NCI-H1105 (cell line): ENCODE measurements around the gene STK32B.

ENCODE experiments used
- DNase-seq: peaks from one replicate; lab custom pipeline; 2025; lab: John Stamatoyannopoulos, UW

Gene STK32B

DNA sequence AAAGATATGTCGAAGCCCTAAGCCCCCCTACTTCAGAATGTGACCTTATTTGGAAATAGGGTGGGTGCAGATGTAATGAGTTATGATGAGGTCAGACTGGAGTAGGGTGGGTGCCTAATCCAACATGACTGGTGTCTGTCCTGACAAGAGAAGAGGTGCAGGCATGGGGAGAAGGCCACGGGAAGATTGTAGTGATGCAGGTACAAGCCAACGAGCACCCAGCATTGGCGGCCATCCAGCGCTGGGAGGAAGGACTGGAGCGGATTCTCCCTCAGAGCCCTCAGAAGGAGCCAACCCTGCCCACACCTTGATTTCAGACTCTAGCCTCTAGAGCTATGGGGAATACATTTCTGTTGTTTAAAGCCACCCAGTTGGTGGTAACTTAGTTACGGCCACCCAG is 419.9 kb downstream of the STK32B start:
- no peak for DNase-seq

DNA sequence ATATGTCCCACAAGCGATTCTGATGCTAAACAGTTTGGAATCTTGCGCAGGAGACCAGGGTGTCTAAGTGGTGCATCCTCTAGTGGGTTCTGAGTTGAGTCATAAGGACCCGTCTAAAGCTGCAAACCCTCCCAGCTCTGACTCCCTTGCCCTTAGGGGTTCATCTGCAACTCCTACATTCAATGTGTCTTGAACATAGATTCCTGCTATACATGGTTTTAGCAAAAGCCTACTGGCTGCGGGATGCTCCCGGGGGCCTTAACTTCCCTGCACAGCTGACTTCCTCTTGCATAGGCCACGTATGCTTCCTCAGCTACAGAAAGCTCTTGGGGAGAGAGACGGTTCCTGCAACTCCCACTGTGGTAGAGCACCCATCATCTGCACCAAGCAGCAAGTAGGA is 420.4 kb downstream of the STK32B start:
- no peak for DNase-seq

DNA sequence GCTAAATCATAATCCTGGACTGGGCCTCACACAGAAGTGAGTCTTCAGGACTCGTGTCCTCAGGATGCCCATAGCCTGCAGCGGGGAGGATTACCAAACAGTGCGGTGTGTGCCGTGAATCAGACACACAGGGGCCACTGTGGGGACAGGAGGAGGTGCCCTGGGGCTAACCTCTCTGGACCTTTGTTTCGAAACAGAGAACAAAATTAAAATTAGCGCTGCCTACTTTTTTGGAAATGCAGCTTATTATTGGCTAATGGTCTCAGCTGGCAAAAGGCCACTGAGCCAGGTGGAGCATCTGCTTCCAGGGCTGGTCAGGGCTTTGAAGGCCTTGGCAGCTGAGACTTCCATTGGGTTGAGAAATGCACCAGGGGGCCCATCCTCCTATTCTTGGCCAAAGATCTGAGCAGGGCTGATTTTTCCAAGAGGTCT is 420.9 kb downstream of the STK32B start:
- DNase-seq: no peak

DNA sequence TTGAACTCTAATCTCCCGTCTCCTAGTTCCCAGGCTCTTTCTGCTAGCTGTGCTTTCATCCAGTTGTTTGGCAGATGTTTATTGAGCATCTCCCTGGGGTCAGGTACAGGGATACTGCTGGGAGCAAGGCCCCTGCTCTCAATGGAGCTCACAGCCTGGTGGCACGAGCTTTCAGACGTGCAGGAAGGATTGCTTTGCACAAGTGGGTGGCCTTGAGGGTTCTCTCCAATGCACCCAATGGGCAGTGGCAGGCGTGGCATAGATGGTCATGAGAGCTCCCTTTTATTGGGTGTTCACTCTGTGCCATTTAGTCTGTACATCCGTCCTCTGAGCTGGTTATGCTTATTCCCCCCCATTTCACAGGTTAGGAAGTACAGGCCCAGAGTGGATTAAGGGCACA is 421.8 kb downstream of the STK32B start:
- no peak for DNase-seq

DNA sequence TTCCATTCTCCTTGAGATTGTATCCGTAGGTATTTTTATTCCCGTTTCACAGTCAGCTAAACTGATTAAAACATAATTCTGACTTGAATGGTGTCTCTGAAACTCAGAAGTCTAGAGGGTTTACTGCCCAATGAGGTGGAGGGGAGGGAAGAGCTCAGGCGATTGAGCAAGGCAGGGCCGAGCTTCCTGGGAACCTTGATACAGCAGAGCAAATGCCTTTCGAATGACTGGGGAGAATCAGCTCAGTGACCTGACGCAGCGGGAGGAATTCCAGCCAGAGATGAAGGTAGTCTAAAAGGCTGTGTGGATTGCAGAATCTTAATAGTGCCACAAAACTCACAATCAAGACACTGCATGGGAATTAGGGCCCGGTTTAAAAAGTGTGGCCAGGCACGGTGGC is 423.5 kb downstream of the STK32B start:
- DNase-seq: no peak

DNA sequence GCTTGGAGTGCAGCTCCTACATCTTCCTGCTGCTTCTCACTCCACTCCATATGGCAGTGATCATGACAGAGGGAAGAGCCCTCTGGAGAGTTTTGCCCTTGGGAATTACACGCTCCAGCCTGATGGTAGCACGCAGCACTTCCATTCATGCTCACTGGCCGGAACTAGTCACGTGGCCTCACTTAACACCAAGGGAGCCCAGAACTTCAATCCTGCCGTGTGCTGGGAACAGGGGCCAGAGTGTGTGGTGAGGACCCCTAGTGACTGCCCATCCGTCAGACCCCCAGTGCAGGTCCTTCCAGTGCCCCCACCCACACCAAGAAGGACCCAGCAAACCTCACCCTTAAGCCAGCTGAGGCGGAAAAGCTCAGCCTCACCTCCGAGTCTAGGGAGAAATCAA is 426.3 kb downstream of the STK32B start:
- no peak for DNase-seq

DNA sequence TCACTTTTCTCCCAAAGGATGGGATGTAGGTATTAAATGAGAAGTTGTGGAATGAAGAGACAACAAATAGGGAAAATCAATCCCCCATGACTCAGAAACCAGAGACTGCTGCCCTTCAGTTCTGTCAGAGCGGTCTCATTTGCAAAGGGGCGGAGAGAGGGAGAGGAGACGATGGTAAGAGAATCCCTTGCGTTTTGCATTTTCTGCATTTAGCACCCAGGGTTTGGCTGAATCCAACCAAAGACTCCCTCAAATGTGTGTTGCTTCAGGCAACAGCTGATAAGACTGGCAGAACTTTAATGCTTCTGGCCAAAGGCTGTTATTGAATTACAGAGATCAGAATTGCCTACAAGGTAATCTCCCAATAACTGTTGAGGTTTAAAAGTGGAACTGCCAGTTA is 426.9 kb downstream of the STK32B start:
- no peak for DNase-seq

DNA sequence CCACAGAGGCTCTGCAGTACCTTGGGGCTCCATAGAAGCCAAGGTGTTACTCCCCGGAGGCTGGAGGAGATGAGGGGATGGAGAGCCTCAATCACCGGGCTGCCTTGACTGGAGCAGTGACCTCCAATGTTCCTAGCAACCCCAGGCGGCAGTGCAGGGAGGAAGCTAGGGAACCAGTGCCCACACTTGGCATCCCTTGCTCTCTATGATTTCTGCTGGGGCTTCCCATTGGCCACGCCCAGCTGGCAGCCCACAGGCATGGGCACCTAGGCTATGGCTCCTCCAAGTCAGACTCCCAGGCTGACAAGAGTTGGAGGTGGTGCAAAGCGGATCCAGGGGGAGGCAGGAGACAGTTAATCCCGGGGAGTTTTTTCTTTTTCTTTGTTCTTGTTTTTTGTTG is 427.4 kb downstream of the STK32B start:
- no peak for DNase-seq

DNA sequence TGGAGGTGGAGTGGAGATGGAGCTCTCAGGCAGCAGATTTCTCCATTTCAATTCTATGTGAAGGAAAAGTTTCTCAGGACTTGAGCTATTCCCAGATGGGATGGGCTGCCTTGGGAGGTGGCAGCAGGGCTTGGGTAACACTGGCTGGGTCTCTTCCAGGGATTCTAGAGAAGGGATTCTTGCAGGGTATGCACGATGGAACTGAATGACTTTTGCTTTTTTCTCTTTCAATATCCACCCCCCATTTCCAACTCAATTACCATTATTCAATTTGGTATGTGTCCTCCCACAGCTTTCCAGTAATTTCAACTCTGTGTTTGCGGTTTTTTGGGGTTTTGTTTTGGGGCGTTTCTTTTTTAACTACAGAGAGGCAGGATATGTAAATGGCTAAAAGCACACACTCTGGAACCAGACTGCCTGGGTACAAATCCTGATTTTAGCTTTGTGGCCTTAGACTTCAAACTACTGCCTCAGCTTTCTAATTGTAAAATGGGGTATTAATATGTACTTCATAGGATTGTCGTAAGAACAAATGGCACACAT is 428.3 kb downstream of the STK32B start:
- no peak for DNase-seq

DNA sequence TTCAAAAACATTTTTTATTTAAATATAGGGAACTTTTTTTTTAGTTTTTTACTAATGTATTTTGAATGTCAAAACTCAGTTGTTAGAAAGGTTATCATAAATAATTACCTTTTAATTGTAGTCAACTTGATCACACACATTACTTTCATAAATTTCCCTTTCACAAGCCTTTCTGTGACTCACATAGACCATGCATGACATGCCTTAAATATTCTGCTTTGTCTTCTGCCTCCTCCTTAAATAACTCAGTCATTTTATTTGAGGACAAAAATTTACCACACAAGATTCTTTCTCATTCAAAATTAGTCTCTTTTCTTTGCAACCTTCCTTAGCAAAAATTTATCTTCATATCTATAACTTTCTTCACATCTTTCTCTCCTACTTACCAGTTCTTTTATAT is 437.1 kb downstream of the STK32B start:
- no peak for DNase-seq

DNA sequence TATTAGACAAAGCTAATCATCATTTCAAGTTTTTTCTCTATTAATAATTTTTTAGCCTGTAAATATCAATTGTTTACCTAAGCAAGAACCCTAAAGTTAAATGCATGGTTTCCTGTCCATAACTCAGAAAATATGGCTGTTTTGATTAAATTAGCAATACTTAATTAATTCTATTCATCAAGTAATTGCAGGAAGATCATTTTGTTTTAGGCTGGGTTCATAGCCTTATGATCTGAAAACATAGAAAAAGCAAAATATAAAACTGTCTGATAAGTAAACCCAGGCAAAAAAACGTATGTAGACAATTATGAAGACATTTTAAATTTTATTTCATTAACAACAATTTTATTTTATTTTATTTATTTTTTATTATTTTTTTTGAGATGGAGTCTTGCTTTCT is 438.0 kb downstream of the STK32B start:
- no peak for DNase-seq

DNA sequence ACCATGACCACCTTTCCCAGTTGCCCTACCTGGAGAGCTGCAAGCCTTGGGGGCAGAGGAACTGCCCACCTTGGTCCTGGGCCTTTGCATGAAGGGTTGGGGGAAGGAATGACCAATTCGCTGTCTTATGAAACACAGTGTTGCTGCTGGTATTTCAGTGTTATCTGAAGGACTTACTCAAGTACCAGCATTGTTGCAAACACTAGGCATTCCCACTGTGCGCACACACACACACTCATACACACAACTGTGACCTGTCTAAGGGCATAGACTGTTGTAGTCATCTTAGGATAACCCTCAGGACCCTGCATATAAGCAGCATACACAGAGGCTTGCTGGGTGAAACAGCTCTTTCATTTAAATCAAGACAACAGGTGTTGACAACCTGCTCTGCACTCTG is 446.2 kb downstream of the STK32B start:
- DNase-seq: no peak

DNA sequence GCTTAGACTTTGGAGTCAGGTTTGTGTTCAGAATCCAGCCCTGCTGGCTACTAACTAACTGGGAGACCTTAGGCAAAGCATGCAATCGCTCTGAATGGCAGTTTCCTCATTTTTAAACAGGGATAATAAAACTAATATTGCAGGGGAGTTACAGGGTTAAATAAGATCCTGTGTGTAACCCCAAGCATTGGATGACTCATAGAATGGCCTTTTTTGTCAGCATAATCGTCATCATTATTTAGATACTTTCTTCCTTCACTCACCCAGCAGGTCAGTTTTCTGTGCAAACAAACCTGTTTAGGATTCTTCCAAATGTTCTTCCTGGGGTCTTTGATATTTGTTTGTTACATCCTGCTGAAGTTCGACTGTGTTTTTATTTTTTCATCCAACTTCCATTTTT is 448.9 kb downstream of the STK32B start:
- DNase-seq: no peak

DNA sequence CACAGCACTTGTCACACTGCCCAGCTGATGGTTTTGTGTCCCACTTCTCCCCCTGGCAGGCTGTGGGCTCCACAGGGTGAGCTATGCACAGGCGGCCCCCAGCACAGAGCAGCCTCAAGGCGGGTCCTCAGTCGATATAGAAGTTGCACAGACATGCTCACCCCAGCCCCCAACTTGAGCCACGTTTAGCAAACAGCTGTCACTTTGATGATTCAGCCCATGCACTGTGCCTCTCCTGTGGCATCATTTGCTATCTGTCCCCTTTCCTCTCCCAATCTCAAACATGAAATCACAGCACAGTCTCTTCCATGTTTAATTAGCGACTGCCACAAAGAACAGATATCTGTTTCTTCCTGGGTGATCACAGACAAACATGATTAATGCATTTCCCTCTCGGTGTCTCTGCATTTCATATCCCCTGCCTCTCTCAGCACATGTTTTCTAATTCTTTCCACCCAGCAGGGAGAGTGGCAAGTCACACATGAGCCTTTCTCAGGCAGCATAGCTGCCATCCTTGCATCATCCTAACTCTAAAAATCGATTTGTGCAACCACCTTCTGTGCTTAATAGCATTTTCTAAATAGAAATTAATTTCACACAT is 452.2 kb downstream of the STK32B start:
- no peak for DNase-seq

DNA sequence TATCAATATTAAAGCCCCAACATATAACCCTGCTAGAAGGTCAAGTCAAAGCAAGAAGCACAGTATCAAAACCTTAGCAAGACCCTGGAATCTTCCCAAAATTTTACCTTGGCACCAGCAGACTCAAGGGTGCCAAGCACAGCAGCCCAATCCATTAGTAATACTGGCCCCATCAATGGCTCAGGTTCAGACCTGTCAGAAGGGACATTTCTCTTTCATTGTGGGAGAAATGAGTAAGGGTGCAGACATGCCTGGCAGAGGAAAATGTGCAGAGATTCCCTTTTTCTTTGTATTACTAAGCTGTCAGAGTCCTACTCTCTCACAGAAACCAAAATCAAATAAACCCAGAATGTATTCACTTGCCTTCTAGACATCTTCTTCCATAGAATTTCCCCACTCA is 453.2 kb downstream of the STK32B start:
- no peak for DNase-seq

DNA sequence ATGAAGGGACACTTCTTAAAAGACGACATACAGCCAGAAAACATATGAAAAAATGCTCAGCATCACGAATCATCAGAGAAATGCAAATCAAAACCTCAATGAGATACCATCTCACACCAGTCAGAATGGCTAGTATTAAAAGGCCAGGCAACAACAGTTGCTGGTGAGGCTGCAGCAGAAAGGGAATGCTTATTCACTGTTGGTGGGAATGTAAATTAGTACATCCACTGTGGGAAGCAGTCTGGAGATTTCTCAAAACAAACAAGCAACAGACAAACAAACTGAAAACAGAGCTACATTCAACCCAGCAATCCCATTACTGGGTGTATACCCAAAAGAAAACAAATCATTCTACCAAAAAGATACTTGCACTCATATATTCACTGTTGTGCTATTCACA is 459.2 kb downstream of the STK32B start:
- no peak for DNase-seq

DNA sequence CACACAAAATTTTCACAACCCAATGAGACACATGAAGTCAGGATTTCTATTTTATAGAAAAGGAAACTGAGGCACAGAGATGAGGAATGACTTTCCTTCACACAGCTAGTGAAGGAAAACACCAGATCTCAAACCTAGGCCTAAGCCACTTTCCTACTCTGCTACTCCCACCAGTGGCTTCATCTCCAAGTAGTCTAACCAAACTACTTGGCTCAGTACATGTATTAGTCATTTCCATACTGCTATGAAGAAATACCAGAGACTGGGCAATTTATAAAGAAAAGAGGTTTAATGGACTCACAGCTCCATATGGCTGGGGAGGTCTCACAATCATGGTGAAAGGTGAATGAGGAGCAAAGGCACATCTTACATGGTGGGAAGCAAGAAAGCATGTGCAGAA is 460.5 kb downstream of the STK32B start:
- DNase-seq: no peak

DNA sequence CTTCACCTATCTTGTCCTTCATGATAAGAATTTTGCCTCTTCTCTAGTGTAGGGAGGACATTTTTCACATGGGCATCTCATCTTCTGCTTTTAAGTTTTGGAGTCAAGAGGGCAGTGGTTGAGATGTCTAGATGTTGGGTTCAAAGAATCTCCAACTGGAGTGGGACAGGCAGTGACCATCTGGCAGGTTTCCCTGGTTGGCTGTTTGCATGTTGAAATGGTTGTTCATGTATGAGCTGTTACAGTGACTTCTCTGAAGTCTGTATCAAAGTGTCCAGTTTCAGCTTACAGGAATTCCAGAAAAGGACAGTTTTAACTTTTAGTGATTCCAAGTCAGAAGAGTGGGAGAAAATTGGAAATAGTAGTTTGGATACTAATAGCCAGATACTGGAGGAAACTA is 464.4 kb downstream of the STK32B start:
- DNase-seq: no peak

DNA sequence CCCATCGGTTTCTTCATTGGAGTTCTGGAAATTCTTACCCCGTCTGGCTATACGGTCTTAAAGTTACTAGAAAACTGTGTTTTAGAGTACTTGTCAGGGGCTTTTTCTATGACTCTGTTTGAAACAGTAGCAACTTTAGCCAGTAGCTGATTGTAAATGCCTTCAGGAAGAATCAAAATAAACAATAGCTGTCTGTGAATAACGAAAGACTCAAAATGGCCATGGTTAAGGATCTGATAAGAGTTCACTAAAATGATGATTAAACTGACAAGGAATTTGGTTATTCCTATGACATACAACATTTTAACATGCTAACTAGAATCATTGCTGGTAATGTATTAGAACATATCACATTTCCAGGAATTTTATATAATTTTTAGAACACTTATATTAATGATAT is 466.1 kb downstream of the STK32B start:
- no peak for DNase-seq

DNA sequence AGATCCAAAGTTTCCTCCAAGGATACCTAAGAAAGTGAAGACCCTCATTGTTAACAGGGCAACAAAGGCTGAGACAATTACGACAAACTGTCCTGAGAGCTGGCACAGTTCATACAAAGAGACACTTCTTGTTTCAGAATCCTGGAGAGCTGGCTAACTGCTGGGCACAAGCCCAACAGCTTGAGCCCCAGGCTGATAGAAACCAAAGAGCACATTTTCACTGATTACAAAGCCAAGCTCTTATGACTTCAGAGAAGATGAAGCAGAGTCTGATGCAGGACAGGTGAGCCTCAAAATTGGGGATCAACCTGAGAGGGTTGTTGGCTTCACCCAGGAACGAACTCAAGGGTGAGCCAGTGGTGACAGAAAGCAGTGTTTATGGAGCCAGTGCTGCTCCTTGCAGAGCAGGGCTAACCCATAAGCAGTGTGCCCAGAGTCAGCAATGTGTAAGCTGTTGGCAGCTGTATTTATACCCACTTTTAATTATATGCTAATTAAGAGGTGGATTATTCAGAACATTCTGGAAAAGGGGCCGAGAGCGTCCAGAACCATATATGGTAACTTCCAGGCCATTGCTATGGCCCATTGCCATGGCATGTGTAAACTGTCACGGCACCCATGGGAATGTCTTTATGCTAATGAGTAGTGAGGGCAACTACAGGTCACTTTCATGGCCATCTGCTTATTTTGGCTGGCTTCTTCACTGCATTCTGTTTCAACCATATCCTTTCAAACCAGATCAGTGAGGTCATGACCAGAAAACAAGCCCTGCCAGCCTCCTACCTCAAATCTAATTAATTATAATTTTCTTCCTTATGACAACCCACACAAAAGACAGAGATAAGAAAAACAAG is 473.4 kb downstream of the STK32B start:
- DNase-seq: no peak

DNA sequence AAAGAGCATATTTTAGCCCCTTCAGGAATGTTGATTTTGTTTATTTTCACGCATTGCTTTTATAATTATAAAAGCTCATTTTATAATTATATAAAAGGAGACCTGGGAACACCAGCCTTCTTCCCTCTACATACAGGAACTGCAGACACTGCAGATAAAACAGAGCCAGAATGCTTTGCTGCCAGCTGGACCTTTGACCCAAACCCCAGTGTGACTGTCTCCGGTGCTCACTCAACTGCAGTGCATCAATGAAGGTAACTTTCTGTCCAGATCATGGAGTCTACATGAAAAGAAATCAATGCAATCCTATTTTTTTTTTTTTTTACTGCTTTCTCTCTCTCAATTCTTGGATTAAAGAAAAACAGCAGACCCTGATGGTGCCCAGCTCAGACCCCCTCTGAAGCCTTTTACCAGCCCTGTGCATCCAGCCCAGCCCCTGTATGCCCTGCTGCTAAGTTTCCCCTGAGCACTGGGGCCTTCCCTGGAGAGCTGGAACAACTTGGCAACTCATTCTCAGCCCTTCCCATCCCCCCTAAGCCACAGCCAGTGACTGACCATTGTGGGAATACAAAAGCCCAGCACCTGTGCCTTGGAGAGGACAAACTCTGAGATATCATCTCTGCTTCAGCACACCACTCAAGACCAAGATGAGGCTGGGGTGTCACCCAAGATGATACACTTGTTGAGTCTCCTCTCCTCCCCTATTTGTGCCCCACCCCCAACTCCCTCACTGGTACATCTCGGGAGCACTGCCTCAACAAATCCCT is 475.0 kb downstream of the STK32B start:
- DNase-seq: no peak

DNA sequence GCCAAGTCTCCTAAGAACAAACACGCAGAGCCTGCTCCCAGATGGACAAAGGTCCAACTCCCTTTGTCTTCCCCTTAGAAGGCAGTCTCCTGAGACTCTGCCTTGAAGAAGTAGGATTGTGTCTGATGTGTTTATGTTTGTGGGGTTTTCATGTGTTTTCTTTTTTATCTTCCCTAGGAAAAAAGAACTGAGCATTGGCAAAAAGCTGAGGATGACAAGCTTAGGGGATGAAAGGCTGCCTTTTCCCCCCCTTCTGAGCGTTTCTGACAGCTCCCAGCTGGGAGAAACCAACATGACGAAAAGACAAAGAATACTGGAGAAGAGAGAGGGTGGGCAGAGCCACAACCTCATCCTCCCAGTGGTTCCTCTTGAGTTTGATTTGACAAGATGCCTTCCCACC is 475.9 kb downstream of the STK32B start:
- no peak for DNase-seq

DNA sequence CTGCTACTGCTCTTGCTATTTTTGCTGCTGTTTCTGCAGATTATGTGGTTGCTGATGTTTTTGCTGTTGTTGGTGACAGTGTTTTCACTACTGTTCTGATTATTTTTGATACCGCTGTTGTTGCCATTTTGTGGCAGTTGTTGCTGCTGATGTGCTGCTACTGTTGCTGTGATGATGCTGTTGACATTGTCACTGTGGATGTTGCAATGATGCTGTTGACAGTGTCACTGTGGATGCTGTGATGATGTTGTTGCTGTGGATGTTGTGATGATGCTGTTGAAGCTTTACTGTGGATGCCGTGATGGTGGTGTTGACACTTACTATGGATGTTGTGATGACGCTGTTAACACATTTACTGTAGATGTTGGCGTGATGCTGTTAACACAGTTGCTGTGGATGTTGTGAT is 476.8 kb downstream of the STK32B start:
- DNase-seq: no peak
